ENCODE measurements around the gene FBN3.

FBN3 gene

DNA sequence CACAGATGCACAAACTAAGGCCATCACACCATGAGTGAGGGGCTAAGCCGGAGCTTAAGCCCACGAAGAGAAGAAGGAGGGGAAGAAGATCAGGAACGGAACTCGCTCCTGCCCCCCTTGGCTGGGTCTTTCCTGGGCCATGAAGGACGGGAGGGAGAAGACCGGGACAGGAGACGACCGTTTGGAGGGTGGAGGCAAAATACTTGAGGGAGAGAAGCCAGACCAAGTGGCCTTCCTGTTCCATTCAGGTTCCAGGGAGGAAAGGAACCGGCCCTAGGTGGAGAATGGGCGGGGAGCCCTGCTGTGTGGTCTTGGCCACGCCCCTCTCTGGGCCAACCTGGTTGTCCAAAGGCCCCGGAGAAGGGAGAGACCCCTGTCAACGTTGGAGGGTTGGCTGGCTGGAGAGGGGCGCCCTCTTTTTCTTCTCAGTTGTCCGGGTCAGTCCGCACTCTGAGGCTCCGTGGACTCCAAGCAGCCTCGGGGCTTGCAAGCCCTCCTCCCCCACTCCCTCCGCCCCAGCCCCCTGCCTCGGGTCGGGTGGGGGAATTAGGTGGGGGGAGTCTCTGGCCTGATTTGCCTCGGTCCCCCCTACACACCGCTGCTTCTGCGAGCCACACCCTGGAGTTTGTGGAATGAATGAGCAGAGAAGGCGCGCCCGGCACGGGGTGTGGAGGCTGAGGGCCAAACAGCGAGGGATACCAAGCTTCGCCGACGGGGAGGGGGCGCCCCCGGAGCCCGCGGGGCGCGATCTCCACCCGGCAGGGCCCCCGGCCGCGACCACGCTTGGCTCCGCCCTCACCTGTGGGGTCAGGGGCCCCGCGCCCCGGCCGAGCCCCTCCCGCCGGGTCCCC, 757 bp downstream of the FBN3 start:
- no peak overlapping the region for H3K4me3 ChIP-seq (replicated peaks in 1 of 2; ENCODE audit: low read depth in 2 of 2, low read length in 2 of 2)

DNA sequence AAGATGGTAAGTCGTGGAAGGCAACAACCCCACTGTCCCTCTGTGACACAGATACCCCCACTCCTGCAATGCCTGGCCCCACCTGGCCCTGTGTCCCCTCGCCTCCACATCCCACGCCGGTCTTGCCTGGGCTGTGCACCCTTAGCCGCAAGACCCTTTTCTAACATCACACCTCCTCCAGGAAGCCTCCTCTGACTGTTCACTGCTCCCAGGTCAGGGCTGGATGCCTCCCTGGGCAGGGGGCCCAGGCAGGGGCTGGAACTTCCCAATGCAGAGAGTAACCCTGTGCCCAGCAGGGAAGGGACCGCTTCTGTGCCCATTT, 1.3 kb downstream of the FBN3 start:
- TF ChIP-seq, protein P1, sequence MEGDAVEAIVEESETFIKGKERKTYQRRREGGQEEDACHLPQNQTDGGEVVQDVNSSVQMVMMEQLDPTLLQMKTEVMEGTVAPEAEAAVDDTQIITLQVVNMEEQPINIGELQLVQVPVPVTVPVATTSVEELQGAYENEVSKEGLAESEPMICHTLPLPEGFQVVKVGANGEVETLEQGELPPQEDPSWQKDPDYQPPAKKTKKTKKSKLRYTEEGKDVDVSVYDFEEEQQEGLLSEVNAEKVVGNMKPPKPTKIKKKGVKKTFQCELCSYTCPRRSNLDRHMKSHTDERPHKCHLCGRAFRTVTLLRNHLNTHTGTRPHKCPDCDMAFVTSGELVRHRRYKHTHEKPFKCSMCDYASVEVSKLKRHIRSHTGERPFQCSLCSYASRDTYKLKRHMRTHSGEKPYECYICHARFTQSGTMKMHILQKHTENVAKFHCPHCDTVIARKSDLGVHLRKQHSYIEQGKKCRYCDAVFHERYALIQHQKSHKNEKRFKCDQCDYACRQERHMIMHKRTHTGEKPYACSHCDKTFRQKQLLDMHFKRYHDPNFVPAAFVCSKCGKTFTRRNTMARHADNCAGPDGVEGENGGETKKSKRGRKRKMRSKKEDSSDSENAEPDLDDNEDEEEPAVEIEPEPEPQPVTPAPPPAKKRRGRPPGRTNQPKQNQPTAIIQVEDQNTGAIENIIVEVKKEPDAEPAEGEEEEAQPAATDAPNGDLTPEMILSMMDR (IDR thresholded peaks at IDR 0.05; ENCODE audit: low read depth, low read length) = no peak
- DNase-seq (ENCODE audit: low read depth in 2 of 2) = no peak
- H3K4me3 ChIP-seq (replicated peaks in 1 of 2; ENCODE audit: low read depth in 2 of 2, low read length in 2 of 2) = no peak overlapping the region

More for the DNA sequence above, 757 bp downstream of the FBN3 start:
- DNase-seq (ENCODE audit: low read depth in 2 of 2) = no peak
- TF ChIP-seq, protein P1 (IDR thresholded peaks at IDR 0.05; ENCODE audit: low read depth, low read length) = no peak

DNA sequence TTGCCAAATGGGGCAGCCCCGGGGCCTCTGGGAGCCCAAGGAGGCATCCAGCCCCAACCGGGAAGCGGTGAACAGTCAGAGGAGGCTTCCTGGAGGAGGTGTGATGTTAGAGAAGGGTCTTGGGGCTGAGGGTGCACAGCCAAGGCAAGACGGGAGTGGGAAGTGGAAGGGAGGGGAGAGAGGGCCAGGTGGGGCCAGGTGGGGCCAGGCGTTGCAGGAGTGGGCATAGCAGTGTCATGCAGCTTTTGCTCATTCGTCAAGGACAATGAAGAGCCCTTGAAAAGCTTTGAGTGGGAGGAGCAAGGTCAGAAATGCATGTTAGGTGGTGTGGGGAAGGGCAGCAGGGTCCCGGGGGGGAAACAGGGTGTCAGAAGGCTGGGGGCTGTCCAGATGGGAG, 1.8 kb downstream of the FBN3 start:
- DNase-seq (ENCODE audit: low read depth in 2 of 2) = no peak
- no peak overlapping the region for H3K4me3 ChIP-seq (replicated peaks in 1 of 2; ENCODE audit: low read depth in 2 of 2, low read length in 2 of 2)
- TF ChIP-seq, protein P1 (IDR thresholded peaks at IDR 0.05; ENCODE audit: low read depth, low read length) = no peak

DNA sequence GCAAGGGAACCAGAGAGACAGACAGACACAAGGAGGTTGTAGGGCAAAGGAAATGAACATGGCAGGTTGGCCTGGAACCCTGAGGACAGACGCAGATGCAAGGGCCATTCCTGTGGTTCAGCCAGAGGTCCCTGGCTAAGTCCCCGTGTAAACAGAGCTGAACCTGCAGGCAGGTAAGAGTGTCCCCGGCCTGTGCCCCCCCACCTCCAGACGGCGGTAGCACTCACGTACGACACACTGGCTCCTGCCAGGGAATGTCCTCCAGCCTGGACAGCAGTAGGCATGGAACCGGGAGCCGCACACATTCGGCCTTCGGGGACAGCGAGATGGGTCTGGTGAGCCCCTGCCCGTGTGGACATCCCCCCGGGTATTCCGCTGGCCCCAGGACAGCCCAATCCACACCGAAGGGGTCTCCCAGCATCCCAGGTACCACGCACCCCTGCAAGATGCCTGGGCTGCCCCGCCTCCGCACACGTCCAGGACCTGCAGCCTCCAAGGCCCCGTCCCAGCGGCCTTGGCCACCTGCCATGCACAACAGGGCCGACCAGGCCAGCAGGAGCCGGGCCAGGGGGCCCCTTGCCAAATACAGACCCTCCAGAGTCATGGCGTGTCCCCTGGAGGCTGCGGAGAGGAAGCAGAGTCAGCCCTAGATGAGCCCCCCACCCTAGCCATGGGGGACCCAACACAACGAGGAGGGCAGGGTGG, 2.4 kb downstream of the FBN3 start:
- no peak for DNase-seq (ENCODE audit: low read depth in 2 of 2)
- no peak overlapping the region for H3K4me3 ChIP-seq (replicated peaks in 1 of 2; ENCODE audit: low read depth in 2 of 2, low read length in 2 of 2)
- TF ChIP-seq, protein P1 (IDR thresholded peaks at IDR 0.05; ENCODE audit: low read depth, low read length) = no peak

DNA sequence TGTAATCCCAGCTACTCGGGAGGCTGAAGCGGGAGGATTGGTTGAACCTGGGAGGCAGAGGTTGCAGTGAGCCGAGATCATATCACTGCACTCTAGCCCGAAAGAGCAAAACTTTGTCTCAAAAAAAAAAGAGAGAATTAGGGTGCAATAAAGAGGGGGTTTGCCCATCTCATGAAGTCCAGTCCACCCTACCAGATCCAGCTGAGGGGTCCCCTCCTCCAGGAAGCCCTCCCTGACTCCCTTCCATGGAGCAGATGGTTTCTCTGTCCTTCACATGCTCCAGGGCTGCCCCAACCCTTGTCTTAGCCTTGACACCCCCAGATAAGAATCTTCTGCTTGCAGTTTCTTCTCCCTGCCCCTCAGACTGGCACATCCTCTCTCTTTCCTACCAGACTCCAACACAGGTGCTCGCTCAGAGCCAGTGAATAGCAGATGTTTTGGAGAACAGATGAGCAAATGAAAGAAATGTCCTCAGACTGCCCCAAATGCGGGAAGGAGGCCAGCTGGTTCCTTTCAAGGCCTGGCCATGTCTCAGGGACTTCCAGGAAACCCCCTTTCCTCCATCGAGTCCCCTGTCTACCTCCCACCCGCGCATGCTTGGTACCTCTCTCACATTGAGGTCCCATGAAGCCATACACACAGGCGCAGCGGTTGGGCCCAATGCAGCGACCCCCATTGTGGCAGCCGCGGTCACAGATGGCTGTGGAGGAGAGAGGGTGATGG, 5.0 kb downstream of the FBN3 start:
- no peak for DNase-seq (ENCODE audit: low read depth in 2 of 2)
- TF ChIP-seq, protein P1 (IDR thresholded peaks at IDR 0.05; ENCODE audit: low read depth, low read length) = no peak

DNA sequence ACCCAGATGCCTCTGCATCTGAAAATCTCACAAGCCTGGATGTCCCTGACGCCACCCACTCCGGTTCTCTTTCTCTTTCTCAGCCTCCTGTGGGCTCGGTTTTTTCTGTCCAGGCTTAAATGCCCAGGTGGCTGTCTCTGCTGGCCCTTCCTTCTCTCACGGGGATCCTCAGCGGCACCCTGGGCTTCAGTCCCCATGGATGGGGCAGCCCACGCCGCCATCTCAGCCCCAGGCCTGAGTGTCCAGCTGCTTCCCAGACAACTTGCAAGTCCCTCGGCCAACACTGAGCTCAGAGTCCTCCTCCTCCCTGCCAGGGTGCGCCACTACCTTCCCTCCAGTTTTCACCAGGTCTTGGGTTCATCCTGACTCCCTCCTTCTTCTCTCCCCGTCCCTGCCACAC, 6.4 kb downstream of the FBN3 start:
- TF ChIP-seq, protein P1 (IDR thresholded peaks at IDR 0.05; ENCODE audit: low read depth, low read length) = no peak
- DNase-seq (ENCODE audit: low read depth in 2 of 2) = no peak
- no peak overlapping the region for H3K4me3 ChIP-seq (replicated peaks in 1 of 2; ENCODE audit: low read depth in 2 of 2, low read length in 2 of 2)

More for the DNA sequence above, 5.0 kb downstream of the FBN3 start:
- H3K4me3 ChIP-seq (replicated peaks in 1 of 2; ENCODE audit: low read depth in 2 of 2, low read length in 2 of 2) = no peak overlapping the region

All from cardiac fibroblast (primary cell).